ENCODE data around the gene NCK2. TPM values are rescaled to one million over a fixed set of nuclear protein-coding genes. Genes with fewer than 3 reads are reported as not detected.
A peak's percentile ranks its signal among the peaks of the same experiment; 100 is the strongest.

NCK2 gene
- total and polyA plus RNA-seq, 2 experiments from 2014 or later, result 55.0 to 65.9 TPM

- Histone ChIP-seq H3K36me3 (no peaks in the 10 kb centered on the region), H3K27ac (no peak overlapping the region), H3K4me3 (no peak overlapping the region), H3K4me1 (ENCODE audit: low read depth) (no peaks in the 10 kb centered on the region), H3K9me3 (ENCODE audit: low read depth) (no peaks in the 10 kb centered on the region), H3K27me3 (no peaks in the 10 kb centered on the region)
- DNase-seq (ENCODE audit: low read depth in 1 of 2, low spot score in 1 of 2), result no peak
- TF ChIP-seq CTCF (IDR thresholded peaks at IDR 0.05; ENCODE audit: low read depth, low read length), result no peak
Measured at GRCh38 chr2:105731511-105731910, 13.2 kb upstream of the NCK2 start.

- no peaks in the 10 kb centered on the region for H3K27me3 ChIP-seq
- peak in 1 of 2 donors; percentile 61 for DNase-seq (ENCODE audit: low read depth in 1 of 2, low spot score in 1 of 2)
- no peaks in the 10 kb centered on the region for H3K4me1 ChIP-seq (ENCODE audit: low read depth)
- no peaks in the 10 kb centered on the region for H3K36me3 ChIP-seq
- TF ChIP-seq CTCF (IDR thresholded peaks at IDR 0.05; ENCODE audit: low read depth, low read length), result no peak
- H3K9me3 ChIP-seq (ENCODE audit: low read depth), result no peaks in the 10 kb centered on the region
- no peak overlapping the region for H3K27ac ChIP-seq
- no peak overlapping the region for H3K4me3 ChIP-seq
Measured at GRCh38 chr2:105732101-105732500, 12.6 kb upstream of the NCK2 start.

GRCh38 chr2:105732955-105733607, 11.6 kb upstream of the NCK2 start:
- H3K4me3 ChIP-seq, result no peak overlapping the region
- H3K4me1 ChIP-seq (ENCODE audit: low read depth), result no peaks in the 10 kb centered on the region
- no peaks in the 10 kb centered on the region for H3K27me3 ChIP-seq
- no peaks in the 10 kb centered on the region for H3K36me3 ChIP-seq
- no peak for TF ChIP-seq CTCF (IDR thresholded peaks at IDR 0.05; ENCODE audit: low read depth, low read length)
- no peaks in the 10 kb centered on the region for H3K9me3 ChIP-seq (ENCODE audit: low read depth)
- no peak for DNase-seq (ENCODE audit: low read depth in 1 of 2, low spot score in 1 of 2)
- no peak overlapping the region for H3K27ac ChIP-seq

- Histone ChIP-seq H3K36me3 (no peaks in the 10 kb centered on the region), H3K27ac (no peak overlapping the region), H3K27me3 (no peaks in the 10 kb centered on the region), H3K4me3 (no peak overlapping the region), H3K4me1 (ENCODE audit: low read depth) (no peaks in the 10 kb centered on the region), H3K9me3 (ENCODE audit: low read depth) (no peaks in the 10 kb centered on the region)
- DNase-seq (ENCODE audit: low read depth in 1 of 2, low spot score in 1 of 2), result no peak
- TF ChIP-seq CTCF (IDR thresholded peaks at IDR 0.05; ENCODE audit: low read depth, low read length), result no peak
Measured at GRCh38 chr2:105733875-105734274, 10.8 kb upstream of the NCK2 start.

GRCh38 chr2:105734762-105735538, 9.8 kb upstream of the NCK2 start:
- no peaks in the 10 kb centered on the region for H3K9me3 ChIP-seq (ENCODE audit: low read depth)
- H3K27ac ChIP-seq, result no peak overlapping the region
- H3K4me1 ChIP-seq (ENCODE audit: low read depth), result no peaks in the 10 kb centered on the region
- no peaks in the 10 kb centered on the region for H3K27me3 ChIP-seq
- no peak for TF ChIP-seq CTCF (IDR thresholded peaks at IDR 0.05; ENCODE audit: low read depth, low read length)
- no peak overlapping the region for H3K4me3 ChIP-seq
- H3K36me3 ChIP-seq, result no peaks in the 10 kb centered on the region
- peak in 1 of 2 donors; percentile 78 for DNase-seq (ENCODE audit: low read depth in 1 of 2, low spot score in 1 of 2)
